GM12874 (cell line): ENCODE data around the gene TMEM151B.

Experiments used
- TF ChIP-seq, protein P1 (sequence below): IDR thresholded peaks from 2 replicates; pipeline ENCODE4 v1.5.1; 2011; ENCODE audit warnings: low read depth, mild to moderate bottlenecking, control low read depth, low read length, moderate library complexity; ENCODE audit not compliant: insufficient read depth

The TMEM151B gene

DNA sequence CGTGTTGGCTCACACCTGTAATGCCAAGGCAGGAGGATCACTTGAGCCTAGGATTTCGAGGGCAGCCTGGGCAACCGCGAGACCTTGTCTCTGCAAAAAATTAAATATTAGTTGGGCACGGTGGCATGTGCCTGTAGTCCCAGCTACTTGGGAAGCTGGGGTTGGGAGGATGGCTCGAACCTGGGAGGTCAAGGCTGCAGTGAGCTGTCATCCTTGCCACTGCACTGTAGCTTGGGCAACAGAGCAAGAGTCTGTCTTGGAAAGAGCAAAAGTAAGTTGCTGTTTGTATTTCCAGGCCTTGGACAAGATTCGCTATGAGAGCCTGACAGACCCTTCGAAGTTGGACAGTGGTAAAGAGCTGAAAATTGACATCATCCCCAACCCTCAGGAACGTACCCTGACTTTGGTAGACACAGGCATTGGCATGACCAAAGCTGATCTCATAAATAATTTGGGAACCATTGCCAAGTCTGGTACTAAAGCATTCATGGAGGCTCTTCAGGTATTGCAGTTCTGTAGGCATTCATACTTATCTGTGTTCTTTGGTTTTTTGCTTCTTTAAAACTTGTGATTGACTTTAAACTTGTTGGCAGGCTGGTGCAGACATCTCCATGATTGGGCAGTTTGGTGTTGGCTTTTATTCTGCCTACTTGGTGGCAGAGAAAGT, 21.0 kb upstream of the TMEM151B start:
- TF ChIP-seq, protein P1, sequence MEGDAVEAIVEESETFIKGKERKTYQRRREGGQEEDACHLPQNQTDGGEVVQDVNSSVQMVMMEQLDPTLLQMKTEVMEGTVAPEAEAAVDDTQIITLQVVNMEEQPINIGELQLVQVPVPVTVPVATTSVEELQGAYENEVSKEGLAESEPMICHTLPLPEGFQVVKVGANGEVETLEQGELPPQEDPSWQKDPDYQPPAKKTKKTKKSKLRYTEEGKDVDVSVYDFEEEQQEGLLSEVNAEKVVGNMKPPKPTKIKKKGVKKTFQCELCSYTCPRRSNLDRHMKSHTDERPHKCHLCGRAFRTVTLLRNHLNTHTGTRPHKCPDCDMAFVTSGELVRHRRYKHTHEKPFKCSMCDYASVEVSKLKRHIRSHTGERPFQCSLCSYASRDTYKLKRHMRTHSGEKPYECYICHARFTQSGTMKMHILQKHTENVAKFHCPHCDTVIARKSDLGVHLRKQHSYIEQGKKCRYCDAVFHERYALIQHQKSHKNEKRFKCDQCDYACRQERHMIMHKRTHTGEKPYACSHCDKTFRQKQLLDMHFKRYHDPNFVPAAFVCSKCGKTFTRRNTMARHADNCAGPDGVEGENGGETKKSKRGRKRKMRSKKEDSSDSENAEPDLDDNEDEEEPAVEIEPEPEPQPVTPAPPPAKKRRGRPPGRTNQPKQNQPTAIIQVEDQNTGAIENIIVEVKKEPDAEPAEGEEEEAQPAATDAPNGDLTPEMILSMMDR = no peak

DNA sequence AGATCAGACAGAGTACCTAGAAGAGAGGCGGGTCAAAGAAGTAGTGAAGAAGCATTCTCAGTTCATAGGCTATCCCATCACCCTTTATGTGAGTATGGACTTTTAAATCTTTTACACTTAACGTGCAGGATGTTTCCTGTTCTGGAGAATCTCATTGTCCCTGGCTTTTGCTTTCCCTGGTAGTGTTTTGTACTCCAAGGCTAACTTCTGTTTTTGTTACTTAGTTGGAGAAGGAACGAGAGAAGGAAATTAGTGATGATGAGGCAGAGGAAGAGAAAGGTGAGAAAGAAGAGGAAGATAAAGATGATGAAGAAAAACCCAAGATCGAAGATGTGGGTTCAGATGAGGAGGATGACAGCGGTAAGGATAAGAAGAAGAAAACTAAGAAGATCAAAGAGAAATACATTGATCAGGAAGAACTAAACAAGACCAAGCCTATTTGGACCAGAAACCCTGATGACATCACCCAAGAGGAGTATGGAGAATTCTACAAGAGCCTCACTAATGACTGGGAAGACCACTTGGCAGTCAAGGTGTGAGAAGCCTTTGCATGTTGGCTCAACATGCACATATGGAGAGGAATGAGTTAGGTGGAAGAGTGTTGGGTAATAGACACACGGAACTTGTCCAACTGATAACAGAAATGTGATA, 20.1 kb upstream of the TMEM151B start:
- TF ChIP-seq, protein P1 = no peak

DNA sequence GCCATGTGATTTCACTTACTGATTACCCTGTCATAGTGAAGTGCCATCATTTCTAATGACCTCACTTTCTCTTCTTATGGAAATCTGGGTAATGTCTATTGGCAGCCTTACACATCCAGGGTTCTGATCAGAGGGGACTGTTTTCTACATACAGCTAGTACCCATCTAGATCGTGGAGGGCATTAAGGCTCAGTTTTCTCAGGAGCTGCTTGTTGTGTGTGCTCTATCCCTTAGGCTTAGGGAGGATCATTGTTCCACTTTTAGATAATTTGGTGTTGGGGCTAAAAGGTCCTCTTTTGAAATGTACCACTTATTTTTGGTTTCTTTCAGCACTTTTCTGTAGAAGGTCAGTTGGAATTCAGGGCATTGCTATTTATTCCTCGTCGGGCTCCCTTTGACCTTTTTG, 19.5 kb upstream of the TMEM151B start:
- TF ChIP-seq, protein P1 = no peak

DNA sequence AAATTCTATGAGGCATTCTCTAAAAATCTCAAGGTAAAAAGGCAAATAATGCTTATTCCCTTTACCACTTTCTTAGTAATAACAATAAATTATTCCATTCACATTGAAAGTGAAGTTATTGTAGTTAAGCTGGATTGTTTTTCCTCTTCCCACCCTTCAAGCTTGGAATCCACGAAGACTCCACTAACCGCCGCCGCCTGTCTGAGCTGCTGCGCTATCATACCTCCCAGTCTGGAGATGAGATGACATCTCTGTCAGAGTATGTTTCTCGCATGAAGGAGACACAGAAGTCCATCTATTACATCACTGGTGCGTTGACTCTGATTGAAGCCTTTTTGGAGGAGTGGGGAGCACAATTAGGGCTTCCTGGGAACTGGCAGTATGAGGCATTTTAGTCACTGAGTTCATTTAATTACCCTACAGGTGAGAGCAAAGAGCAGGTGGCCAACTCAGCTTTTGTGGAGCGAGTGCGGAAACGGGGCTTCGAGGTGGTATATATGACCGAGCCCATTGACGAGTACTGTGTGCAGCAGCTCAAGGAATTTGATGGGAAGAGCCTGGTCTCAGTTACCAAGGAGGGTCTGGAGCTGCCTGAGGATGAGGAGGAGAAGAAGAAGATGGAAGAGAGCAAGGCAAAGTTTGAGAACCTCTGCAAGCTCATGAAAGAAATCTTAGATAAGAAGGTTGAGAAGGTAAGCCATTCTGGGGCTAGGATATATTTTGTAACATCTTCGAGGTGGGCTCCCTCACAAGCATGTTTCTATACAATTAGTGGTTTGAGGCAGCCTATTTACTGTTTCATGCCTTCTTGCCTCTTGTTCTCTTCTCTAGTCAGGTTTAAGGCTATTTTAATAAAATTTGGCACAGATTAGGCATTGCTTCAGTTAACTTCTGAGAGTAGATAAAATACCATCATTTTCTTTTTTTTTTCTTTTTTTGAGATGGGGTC, 18.4 kb upstream of the TMEM151B start:
- TF ChIP-seq, protein P1 = no peak

DNA sequence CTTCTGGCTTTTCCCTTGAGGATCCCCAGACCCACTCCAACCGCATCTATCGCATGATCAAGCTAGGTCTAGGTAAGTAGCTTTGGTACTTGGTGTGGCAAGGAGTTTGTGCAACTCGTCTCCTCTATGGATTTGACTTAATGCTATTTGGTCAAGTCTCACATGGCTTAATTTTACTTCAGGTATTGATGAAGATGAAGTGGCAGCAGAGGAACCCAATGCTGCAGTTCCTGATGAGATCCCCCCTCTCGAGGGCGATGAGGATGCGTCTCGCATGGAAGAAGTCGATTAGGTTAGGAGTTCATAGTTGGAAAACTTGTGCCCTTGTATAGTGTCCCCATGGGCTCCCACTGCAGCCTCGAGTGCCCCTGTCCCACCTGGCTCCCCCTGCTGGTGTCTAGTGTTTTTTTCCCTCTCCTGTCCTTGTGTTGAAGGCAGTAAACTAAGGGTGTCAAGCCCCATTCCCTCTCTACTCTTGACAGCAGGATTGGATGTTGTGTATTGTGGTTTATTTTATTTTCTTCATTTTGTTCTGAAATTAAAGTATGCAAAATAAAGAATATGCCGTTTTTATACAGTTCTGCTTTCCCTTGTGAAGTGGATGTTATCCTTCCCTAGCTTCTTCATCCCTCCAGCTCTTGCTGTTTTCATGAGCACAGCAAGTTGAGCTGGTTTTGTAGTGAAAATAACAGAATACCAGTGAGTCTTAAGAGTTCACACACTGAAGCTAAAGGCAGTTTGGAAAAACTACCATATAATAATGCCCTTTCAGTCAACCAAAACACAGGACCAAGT, 16.7 kb upstream of the TMEM151B start:
- TF ChIP-seq, protein P1 = peak; percentile 61

DNA sequence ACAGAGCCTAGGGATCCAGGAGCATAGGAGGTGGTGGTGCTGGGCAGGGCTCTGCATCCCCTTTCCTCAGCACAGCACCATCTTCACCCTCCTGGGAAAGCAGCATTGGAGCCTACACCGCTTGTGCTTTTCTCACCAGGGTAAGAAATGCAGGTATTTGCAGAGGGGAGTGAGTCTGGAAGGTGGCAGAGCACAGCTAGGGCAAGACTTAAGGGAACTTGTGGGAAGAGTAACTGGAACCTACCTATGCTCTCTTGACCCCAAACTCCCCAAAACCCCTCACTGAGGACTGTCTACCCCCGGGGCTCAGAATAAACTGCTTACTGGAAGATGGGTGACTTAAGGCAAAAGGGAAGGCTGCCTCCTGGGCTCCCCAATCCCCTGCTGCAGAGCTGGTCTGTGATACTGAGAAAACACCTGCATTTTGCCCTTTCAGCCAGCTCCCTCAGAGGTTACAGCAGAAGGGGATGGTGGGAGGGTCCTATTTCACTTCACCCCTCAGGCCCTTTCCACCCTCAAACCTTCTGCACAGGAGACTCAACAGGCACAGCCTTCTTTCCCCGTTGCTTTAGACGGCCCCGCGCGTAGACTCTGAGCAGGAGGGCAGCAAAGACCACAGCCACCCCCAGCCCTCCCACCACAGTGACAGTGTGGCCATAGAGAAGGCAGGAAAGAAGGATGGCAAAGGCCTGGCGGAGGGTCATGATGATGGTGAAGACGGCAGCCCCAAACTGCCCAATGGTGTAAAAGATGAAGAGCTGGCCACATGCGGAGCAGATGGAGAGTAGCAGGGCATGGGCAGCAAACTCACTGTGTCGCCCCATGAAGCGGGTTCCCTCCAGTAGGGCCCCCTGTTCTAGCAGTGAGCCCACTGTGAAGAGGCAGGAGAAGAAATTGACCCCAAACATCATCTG, 15.8 kb upstream of the TMEM151B start:
- TF ChIP-seq, protein P1 = no peak
